KMS-11 (cell line): Measurements from ENCODE around the gene TACC3.
A peak's percentile ranks its signal among the peaks of the same experiment; 100 is the strongest.

Experiments used
- H2AFZ ChIP-seq: fragments of 200-600 bp; sonication (generic); 2 replicates; pipeline ENCODE4 v1.6.1; 2016; ENCODE audit warnings: antibody characterized with exemption, mixed run types, low read depth
- H3K27ac ChIP-seq: fragments of 200-600 bp; sonication (generic); 2 replicates; pipeline ENCODE4 v1.6.1; 2016; ENCODE audit warnings: mild to moderate bottlenecking, mixed run types
- H3K27me3 ChIP-seq: fragments of 200-600 bp; sonication (generic); 2 replicates; pipeline ENCODE4 v1.6.1; 2017; ENCODE audit warnings: mild to moderate bottlenecking, low read depth, mixed run types, moderate library complexity; ENCODE audit not compliant: insufficient read depth
- H3K36me3 ChIP-seq: fragments of 200-600 bp; sonication (generic); 2 replicates; pipeline ENCODE4 v1.6.1; 2017; ENCODE audit warnings: mild to moderate bottlenecking, mixed run types; ENCODE audit not compliant: insufficient read depth
- H3K4me1 ChIP-seq: fragments of 200-600 bp; sonication (generic); 2 replicates; pipeline ENCODE4 v1.6.1; 2016; ENCODE audit warnings: mild to moderate bottlenecking, low read depth, mixed run types; ENCODE audit not compliant: poor library complexity, severe bottlenecking
- H3K4me2 ChIP-seq: fragments of 200-600 bp; sonication (generic); 2 replicates; pipeline ENCODE4 v1.7.0; 2016; ENCODE audit warnings: mild to moderate bottlenecking, mixed run types
- H3K4me3 ChIP-seq: fragments of 200-600 bp; sonication (generic); IDR thresholded peaks from 2 replicates; pipeline ENCODE4 v1.6.1; 2017; ENCODE audit warnings: low read depth, low read length, mixed read lengths; ENCODE audit not compliant: insufficient read depth
- H3K79me2 ChIP-seq: fragments of 200-600 bp; sonication (generic); 2 replicates; pipeline ENCODE4 v1.6.1; 2016; ENCODE audit warnings: low read depth, mixed run types; ENCODE audit not compliant: insufficient read depth
- H3K9ac ChIP-seq: fragments of 200-600 bp; sonication (generic); 2 replicates; pipeline ENCODE4 v1.6.1; 2016; ENCODE audit warnings: mild to moderate bottlenecking, mixed run types
- H4K20me1 ChIP-seq: fragments of 200-600 bp; sonication (generic); 2 replicates; pipeline ENCODE4 v1.6.1; 2016; ENCODE audit warnings: mild to moderate bottlenecking, mixed run types; ENCODE audit not compliant: insufficient read depth
- TF ChIP-seq, protein P1 (sequence below): fragments of 200-600 bp; sonication (generic); conservative IDR thresholded peaks from 2 replicates; pipeline ENCODE4 v1.6.1; 2017; ENCODE audit warnings: low read depth, mild to moderate bottlenecking, antibody characterized with exemption, low read length, moderate library complexity, mixed read lengths

The TACC3 gene

DNA sequence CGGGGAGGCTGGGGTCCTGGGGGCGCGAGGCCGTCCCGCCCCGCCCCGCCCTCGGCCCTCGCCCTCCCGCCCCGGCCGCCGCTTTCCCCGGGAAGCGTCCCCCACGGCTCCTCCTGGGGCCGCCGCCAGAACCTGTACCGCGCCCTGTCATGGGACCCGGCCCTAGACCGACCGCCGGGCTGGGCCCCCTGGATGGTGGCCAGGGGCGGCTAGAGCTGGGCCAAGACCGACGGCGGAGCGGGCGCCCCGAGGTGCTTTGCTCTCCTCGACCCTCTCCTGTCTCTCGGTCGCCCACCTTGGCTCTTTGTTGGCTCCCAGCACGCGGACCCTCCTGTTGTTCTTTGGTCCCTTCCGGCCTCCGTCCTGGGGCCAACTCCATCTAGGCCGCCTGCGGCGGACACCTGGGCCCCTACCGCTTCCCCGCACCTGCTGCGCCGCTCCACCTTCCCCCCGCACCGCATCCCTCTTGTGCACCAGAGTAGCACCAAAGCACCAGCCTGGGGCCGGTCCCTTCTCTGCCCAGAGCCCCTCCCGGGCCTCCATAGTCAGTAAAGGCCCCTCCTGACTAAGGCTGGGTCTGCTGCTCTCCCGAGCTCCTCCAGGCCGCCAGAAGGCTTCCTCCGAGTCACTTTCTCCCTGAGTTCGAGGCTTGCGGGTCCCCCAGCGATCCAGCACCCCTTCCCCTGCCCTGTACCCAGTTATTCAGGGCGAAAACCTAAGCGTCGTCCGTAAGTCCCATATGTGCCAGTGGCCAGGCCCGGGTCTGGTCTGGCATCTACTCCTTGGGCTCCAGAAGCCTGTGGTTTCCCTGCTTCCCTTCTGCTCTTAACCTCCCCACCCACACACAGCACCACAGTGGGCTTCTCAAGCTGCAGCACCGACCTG, 587 bp downstream of the TACC3 start:
- Histone ChIP-seq H3K27me3 (no peaks in the 10 kb centered on the region), H4K20me1 (no peaks in the 10 kb centered on the region), H3K4me3 (peak overlapping the region; percentile 58), H3K36me3 (no peaks in the 10 kb centered on the region), H2AFZ (no peak overlapping the region), H3K79me2 (peaks cover 58% of the 10 kb centered on the region), H3K9ac (peak overlapping the region; percentile 47; the same call in 1 of the 2 replicates), H3K4me1 (peaks cover 25% of the 10 kb centered on the region), H3K4me2 (peak overlapping the region; percentile 51), H3K27ac (peak overlapping the region; percentile 18; the same call in 1 of the 2 replicates)
- TF ChIP-seq, protein P1, sequence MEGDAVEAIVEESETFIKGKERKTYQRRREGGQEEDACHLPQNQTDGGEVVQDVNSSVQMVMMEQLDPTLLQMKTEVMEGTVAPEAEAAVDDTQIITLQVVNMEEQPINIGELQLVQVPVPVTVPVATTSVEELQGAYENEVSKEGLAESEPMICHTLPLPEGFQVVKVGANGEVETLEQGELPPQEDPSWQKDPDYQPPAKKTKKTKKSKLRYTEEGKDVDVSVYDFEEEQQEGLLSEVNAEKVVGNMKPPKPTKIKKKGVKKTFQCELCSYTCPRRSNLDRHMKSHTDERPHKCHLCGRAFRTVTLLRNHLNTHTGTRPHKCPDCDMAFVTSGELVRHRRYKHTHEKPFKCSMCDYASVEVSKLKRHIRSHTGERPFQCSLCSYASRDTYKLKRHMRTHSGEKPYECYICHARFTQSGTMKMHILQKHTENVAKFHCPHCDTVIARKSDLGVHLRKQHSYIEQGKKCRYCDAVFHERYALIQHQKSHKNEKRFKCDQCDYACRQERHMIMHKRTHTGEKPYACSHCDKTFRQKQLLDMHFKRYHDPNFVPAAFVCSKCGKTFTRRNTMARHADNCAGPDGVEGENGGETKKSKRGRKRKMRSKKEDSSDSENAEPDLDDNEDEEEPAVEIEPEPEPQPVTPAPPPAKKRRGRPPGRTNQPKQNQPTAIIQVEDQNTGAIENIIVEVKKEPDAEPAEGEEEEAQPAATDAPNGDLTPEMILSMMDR = no peak

DNA sequence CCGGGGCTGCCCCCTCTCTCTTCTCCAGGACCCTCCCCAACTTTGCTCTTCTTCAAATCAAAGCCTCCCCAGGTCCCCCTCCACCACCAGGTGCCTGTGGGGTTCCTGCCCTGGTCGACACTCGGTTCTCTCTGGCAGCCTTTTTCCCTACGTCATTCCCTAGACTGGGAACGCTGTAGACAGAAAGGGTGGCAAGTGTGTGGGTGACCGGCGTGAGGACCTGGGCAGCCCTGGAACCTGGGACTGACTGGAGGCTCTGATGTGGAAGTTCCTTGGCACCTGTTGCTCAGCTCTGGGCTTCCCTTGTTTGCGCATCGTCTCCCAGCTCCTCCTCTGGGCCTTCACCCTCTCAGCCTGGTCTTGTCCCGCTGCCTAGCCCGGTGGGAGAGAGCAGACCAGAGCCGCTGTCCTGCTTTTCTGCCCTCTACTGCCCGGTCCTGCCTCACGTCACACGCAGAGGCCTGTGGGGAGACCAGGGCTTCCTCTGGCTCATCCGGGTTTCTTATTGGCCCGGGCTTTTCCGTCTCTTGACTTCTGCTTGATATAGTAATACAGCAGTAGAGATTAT, 1.3 kb downstream of the TACC3 start:
- peak overlapping the region; percentile 47; the same call in 1 of the 2 replicates for H3K9ac ChIP-seq
- peak overlapping the region; percentile 51 for H3K4me2 ChIP-seq
- H3K79me2 ChIP-seq = peaks cover 58% of the 10 kb centered on the region
- TF ChIP-seq, protein P1 = no peak
- H4K20me1 ChIP-seq = no peaks in the 10 kb centered on the region
- no peak overlapping the region; the same call in 1 of the 2 replicates for H3K27ac ChIP-seq
- H3K4me1 ChIP-seq = peaks cover 25% of the 10 kb centered on the region
- peak overlapping the region; percentile 58 for H3K4me3 ChIP-seq
- H3K36me3 ChIP-seq = no peaks in the 10 kb centered on the region
- H3K27me3 ChIP-seq = no peaks in the 10 kb centered on the region
- H2AFZ ChIP-seq = no peak overlapping the region

DNA sequence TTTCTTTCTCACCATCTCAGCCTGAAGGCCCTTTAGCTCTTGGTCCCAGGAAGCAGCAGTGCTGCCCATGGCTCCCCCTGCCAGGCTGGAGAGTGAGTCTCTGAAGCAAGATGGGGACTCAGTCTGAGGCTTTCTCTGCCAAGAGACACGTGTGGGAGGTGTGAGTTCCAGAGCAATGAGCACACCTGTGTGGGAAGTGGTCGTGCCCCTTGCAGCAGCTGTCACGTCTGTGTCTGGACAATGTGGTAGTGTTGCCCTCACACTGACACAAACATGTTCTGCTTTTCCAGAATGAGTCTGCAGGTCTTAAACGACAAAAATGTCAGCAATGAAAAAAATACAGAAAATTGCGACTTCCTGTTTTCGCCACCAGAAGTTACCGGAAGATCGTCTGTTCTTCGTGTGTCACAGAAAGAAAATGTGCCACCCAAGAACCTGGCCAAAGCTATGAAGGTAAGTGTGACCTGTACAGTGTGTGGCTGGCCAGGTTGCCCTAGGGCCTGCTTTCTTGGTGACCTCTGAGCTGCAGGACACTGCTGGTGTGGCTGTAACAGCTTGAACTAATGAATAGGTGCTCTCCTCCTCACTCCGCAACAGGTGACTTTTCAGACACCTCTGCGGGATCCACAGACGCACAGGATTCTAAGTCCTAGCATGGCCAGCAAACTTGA, 1.9 kb downstream of the TACC3 start:
- Histone ChIP-seq H3K9ac (no peak overlapping the region), H3K27me3 (no peaks in the 10 kb centered on the region), H2AFZ (no peak overlapping the region), H4K20me1 (no peaks in the 10 kb centered on the region), H3K4me1 (peaks cover 25% of the 10 kb centered on the region), H3K27ac (no peak overlapping the region; the same call in 1 of the 2 replicates), H3K4me3 (no peak overlapping the region), H3K36me3 (no peaks in the 10 kb centered on the region), H3K4me2 (peak overlapping the region; percentile 51), H3K79me2 (peaks cover 58% of the 10 kb centered on the region)
- TF ChIP-seq, protein P1 = no peak

DNA sequence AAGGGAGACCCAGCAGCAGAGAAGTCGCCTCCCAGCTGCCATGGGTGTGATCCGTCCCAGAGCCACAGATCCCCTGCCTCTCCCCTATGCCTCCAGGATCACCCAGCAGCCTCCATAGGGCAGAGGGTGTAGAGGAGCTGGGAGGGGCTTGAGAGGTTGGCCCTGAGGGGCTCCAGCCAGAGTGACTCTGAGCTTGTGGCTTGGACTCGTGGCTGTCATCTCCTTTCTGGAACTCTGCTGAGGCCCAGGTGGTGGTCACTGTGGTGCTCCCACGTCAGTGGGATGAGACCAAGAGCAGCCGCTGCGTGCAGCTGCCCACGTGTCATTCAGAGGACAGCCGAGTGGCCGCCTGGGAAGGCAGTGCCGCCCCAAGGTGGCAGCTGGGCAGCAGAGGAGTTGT, 4.2 kb downstream of the TACC3 start:
- no peak overlapping the region for H2AFZ ChIP-seq
- peaks cover 35% of the 10 kb centered on the region for H3K4me1 ChIP-seq
- no peaks in the 10 kb centered on the region; the same call in 1 of the 2 replicates for H3K36me3 ChIP-seq
- H4K20me1 ChIP-seq = no peaks in the 10 kb centered on the region
- no peaks in the 10 kb centered on the region for H3K27me3 ChIP-seq
- no peak overlapping the region for H3K4me3 ChIP-seq
- no peak overlapping the region for H3K4me2 ChIP-seq
- H3K9ac ChIP-seq = no peak overlapping the region
- H3K79me2 ChIP-seq = peaks cover 52% of the 10 kb centered on the region
- TF ChIP-seq, protein P1 = no peak
- no peak overlapping the region for H3K27ac ChIP-seq
